IPS-18c (cell line): Measurements from ENCODE around the gene SZRD1.
A peak's percentile ranks its signal among the peaks of the same experiment; 100 is the strongest.

ENCODE experiments used
- H3K4me3 ChIP-seq: 2 replicates; pipeline ENCODE4 v1.7.0; 2013; ENCODE audit warnings: low read depth, mild to moderate bottlenecking, low read length, moderate library complexity; ENCODE audit not compliant: insufficient read depth
- H3K9me3 ChIP-seq: one replicate; pipeline ENCODE4 v1.6.1; 2013; ENCODE audit warnings: mild to moderate bottlenecking, low read length, moderate library complexity; ENCODE audit not compliant: control insufficient read depth, insufficient read depth

The SZRD1 gene

DNA sequence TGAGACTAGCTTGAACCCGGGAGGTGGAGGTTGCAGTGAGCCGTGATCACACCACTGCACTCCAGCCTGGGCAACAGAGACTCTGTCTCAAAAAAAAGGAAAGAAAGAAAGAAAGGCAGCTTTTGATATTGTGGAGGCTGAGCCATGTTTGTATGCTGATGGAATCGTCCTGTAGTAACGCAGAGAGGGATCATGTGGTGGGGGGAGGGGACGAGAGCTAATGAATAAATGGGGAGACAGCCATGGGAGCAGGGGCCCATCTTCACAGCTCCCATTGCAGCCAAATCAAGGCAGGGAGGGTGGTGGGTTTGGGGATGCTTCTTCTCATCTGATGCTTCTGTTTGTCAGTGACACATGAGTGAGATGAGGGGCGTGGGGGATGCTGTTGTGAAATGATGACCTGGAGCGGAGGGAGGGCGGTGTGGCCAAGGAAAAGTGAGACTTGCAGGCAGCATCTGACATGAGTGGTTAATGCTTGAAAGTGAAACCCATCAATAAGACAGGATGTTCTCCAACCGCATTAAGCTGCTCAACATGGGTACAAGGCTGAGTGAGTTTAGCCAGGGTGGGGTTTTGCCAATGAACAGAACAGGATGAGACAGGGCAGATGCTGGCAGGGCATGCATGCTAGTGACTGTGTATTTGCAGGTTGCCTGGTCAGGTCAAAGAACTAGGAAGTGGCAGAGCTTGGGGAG is 53.5 kb downstream of the SZRD1 start:
- H3K4me3 ChIP-seq, result no peak overlapping the region
- no peaks in the 10 kb centered on the region for H3K9me3 ChIP-seq

DNA sequence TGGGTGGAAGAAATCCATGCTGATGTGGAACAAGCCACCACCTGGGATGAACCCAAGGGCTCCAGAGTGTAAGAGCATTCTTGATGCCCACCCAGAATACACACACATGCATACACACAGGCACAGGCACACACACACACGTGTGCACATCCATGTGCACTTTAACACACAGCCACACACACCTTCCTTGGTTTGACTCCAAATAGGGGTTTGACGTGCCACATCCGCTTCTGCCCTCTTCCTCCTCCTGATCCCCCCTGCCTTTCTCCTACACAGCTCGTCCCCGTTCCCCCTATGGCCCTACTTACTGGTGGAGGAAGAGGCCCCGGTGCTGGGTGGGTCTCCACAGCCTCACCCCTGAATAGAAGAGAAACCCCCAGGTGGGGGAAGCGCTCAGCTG is 54.2 kb downstream of the SZRD1 start:
- Histone ChIP-seq H3K4me3 (no peak overlapping the region), H3K9me3 (no peaks in the 10 kb centered on the region)

DNA sequence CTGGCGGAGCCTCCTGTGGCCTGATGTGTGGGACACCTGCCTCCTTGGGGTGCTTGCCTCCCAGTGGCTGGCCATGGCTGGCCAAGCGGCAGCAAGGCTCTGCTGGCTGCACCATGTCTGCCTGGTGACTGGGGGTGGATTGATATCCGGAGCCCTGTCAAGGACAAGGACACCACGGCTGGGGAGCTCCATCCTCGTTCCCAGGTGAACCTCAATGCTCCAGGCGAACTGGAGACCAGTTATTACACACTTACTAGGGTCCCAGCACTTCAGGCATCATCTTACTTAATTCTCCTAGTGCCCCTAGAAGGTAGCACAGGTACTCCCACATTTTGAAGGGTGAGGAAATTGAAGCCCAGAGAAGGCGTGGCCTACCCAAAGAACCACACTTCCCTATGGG is 55.0 kb downstream of the SZRD1 start:
- Histone ChIP-seq H3K4me3 (no peak overlapping the region), H3K9me3 (no peaks in the 10 kb centered on the region)

DNA sequence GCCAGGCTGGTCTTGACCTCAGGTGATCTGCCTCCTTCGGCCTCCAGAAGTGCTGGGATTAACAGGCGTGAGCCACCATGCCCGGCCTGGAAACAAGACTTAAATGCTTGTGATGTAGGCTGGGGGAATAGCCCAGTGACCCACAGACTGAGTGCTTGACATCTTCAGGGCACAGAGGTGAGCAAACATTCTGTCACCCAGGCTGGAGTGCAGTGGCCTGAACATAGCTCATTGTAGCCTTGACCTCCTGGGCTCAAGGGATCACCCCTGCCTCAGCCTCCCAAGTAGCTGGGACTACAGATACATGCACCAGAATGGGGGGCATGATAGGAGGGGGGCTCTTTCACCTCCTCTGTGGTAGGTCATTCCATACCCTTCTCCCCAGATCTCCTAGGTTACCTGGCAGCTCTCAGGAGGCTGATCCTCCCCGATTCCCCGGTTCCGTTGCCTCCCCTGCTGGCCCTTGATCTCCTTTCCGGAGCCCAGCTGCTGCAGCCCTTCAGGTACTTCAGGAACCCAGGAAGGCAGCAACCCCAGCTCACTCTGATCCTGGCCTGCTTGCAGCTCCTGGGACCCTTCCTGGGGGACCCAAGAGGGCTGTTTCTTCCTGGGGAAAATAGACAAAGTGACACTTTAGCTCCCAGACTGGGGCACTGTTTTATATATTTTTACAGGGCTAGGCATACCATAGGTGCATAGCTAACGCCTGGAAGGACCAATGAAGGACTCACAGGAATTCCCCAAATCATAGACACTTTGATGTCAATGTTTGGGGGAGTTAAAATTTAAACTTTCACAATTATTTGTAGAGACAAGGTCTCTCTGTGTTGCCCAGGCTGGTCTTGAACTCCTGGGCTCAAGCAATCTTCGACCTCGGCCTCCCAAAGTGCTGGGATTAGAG is 58.3 kb downstream of the SZRD1 start:
- no peaks in the 10 kb centered on the region for H3K9me3 ChIP-seq

DNA sequence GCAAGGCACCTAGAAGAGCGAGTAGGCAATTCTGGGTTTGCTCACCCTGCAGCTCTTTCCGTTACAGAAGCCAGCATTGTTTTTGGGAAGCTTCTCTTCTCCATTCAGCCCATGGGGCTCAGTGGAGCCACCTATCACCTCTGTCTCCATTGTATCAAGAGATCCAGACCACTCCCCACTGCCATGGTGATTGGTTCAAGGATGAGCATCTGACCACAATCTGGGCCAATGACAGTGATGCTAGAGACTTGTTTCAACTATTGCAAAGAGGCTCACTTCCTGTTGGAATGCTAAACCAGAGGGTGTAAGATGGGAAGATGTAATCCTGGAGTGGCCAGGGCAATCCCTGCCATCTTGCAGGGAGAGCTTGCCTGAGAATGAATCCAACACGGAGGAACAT is 63.6 kb downstream of the SZRD1 start:
- no peaks in the 10 kb centered on the region for H3K9me3 ChIP-seq
- H3K4me3 ChIP-seq, result no peak overlapping the region

More for the DNA sequence above, 58.3 kb downstream of the SZRD1 start:
- H3K4me3 ChIP-seq, result no peak overlapping the region

DNA sequence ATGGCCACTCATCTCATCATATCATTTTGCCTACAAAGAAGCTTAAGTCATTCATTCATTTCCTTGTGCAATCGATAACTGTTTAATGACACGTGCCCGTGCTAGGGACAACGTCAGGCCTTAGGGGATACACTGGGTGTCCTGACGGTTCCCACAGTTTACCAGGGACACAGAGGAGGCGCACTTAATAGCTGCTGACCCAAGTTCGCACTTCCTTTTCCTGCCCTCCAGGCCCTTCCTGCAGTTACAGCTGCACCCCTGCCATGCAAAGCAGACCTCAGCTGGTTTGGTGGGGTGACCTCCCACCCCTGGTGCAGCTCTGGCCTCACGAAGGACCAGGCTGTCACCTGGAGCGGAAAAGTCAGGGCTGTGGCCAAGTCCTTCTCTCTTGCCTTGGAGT is 66.0 kb downstream of the SZRD1 start:
- Histone ChIP-seq H3K9me3 (no peaks in the 10 kb centered on the region), H3K4me3 (no peak overlapping the region)

DNA sequence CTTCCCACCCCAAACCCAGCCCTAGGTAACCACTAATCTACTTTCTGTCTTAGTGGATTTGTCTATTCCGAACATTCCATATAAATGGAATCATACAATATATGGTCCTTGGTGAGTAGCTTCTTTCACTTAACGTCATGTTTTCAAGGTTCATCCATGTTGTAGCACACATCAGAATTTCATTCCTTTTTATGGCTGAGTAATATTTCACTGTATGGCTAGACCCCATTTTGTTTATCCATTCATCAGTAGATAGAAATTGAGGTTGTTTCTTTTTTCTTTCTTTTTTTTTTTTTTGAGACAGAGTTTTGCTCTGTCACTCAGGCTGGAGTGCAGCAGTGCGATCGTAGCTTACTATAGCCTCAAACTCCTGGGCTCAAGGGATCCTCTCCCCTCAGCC is 67.0 kb downstream of the SZRD1 start:
- Histone ChIP-seq H3K9me3 (no peaks in the 10 kb centered on the region), H3K4me3 (no peak overlapping the region)

DNA sequence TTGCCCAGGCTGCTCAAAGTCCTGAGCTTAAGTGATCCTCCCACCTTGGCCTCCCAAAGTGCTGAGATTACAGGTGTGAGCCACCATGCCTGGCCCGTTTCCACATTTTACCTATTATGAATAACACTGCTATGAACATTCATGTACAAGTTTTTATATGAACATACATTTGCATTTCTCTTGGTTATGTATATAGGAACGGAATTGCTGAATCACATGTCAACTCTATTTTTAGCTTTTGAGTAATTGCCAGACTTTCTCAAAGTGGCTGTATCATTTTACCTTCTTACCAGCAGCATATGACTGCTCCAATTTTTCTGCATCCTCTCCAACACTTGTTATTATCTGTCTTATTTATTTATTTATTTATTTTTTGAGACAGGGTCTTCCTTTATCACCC is 67.5 kb downstream of the SZRD1 start:
- no peak overlapping the region for H3K4me3 ChIP-seq
- no peaks in the 10 kb centered on the region for H3K9me3 ChIP-seq

DNA sequence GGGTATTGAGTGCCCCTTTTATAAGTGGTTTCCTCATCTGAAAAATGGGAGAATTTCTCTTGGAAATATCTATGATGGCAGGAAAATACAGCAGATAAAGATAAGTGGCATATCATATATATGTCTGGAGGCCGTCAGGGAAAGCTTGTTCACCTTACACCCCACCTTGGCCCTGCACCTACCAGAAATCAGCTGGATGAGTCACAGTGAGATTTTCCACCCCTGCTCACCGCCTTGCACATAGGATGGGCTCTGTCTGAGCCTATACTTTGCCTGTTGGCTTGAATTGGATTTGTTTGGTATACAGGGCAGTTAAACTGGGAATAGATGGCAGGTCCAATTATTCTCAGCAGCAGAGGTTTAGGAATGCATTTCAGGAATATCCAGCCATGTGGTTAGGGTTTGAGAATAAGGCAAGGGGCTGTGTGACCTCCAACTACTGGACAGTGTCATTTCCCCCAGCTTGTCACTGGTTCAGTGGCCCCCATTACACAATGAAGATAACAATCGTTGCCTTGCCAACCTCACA is 70.0 kb downstream of the SZRD1 start, which contains the start of gene SPATA21:
TSS of gene SPATA21 (minus strand) at position 479 of the 529 bp plus-strand sequence. CDS start 6,053 bp downstream, outside the sequence.
- Histone ChIP-seq H3K4me3 (no peak within 1 kb of the TSS), H3K9me3 (no peaks in the 10 kb centered on the region)

DNA sequence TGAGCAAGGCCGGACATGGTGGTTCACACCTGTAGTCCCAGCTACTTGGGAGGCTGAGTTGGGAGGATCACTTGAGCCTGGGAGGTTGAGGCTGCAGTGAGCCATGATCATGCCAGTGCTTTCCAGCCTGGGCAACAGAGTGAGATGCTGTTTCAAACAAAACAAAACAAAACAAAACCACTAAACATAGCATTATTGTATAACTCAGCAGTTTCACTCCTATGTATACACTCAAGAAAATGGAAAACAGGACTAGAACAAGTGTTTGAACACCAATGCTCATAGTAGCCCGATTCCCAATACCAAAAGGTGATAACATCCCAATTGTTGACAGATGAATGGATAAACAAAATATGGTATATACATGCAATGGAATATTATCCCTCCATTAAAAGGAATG is 71.5 kb downstream of the SZRD1 start:
- H3K9me3 ChIP-seq, result no peaks in the 10 kb centered on the region
- H3K4me3 ChIP-seq, result no peak overlapping the region

DNA sequence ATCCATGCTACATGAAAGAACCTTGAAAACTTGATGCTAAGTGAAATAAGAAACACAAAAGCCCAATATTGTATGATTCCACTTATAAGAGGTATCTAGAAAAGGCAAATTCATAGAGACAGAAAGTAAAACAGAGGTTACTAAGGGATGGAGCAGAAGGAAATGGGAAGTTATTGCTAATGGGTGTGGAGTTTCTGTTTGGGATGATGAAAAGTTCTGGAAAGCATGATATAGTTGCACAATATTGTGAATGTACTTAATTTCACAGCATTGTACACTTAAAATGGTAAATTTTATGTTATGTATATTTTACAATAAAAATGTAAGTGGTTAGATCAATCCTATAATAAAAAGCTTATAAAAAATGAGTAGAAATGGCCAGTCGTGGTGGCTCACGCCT is 71.9 kb downstream of the SZRD1 start:
- Histone ChIP-seq H3K4me3 (no peak overlapping the region), H3K9me3 (no peaks in the 10 kb centered on the region)

DNA sequence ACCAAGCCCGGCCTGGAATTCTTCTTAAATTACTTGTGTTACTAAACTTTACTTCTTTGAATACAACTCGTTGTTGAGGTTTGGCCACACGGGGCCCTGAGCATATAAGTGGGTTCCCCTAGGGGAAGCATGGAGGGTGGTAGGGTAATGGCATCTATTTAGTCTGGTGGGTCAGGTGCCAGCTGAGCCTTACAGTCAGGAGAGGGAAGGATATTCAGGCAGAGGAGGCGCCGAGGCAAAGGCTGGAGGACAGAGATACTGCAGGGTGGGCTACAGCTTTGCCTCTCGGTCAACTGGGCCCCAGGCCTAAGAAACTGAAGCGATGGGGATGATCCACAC is 73.1 kb downstream of the SZRD1 start:
- H3K4me3 ChIP-seq, result peak overlapping the region; percentile 98; the same call in 1 of the 2 replicates
- no peaks in the 10 kb centered on the region for H3K9me3 ChIP-seq

DNA sequence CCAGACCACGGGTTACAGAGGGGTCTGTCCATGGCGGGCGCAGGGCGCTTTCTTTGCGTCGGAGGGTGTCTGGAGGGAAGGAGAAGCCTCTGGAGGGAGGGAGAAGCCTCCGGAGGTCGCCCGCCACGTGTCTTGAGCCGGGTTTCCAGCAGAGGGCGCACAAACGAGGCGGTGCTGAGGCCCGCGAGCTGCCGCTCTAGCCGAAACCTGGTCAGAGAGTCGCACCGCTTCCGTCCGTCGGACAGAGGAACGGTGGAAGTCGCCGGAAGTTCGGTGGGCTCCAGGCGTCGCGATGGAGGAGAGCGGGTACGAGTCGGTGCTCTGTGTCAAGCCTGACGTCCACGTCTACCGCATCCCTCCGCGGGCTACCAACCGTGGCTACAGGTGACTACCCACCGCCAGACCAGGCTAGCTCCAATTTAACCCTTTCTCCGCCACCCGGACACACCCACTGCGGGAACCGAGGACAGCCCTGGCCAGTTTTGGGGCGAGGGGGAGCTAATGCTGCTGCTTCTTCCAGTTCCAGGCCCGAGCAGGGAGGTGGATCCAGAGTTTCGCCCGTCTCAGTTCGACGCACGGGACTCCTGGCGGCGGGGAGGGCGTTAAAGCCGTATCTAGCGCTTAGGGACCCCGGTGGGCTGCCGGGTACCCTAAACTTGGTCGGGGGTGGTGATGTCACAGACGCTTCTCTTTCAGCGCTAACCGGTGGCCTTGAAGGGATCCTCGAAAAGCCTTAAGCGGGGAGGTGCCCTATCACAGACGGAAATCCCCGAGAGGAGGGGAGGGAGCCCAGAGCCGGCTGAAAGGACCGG is 73.6 kb downstream of the SZRD1 start, which contains the start of gene NECAP2:
TSS of gene NECAP2 (plus strand) at position 255 of the 812 bp plus-strand sequence. CDS start at position 293, 38 bp downstream.
- no peaks in the 10 kb centered on the region for H3K9me3 ChIP-seq
- H3K4me3 ChIP-seq, result peak within 1 kb of the TSS; percentile 98

DNA sequence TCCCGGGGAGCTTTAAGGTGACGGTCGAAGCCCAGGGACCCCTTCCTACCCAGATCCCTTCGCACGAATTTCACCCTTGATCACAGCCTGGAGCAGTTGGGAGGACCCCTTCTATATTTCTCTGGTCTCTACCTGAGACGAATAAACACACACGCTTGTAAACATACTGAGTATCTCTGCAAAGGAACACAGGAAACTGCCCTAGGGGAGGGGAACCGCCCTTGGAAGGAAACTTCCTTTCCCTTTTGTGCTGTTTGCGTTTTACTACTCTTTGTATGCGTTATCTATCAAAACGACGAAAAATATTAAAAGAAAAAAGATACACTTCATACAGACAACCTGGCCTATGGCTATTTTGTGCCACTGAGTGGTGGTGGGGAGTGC is 74.2 kb downstream of the SZRD1 start:
- H3K9me3 ChIP-seq, result no peaks in the 10 kb centered on the region
- H3K4me3 ChIP-seq, result peak overlapping the region; percentile 98

DNA sequence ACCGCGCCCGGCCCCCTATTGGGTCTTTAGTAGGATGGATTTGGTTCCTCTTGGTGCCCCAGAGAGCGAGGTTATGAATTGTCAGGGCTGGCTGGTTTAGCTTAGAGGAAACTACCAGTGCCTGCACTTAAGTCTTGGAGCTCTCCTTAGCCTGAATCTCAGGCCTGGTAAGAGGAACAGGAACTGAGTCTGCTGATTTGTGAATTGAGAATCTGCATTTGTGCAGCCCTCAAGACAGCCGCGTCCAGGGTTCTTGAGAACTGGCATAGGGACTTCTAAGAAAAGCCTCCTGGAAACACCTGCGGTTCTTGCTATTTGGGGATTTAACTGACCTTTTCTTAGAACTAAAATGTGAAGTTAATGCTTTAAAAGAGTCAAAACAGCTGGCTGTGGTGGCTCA is 75.2 kb downstream of the SZRD1 start:
- H3K9me3 ChIP-seq, result no peaks in the 10 kb centered on the region
- H3K4me3 ChIP-seq, result no peak overlapping the region

DNA sequence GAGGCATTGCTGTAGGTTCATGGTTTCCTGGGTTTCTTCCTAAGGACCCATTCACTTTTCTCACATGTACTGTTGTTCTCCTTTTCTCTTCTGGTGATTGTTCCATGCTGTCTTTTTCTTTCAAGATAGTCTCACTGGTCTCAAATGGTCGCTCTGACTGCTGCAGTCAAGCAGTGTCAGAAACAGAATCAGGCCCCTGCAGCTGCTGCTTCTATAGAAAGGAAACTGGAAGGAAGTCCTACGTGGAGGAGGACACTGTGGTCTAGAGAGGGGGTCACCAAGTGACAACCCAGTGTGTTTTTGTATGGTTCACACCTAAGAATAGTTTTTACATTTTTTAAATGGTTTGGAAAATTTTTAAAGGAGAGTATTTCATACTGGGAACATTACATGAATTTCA is 75.9 kb downstream of the SZRD1 start:
- Histone ChIP-seq H3K9me3 (no peaks in the 10 kb centered on the region), H3K4me3 (no peak overlapping the region)

DNA sequence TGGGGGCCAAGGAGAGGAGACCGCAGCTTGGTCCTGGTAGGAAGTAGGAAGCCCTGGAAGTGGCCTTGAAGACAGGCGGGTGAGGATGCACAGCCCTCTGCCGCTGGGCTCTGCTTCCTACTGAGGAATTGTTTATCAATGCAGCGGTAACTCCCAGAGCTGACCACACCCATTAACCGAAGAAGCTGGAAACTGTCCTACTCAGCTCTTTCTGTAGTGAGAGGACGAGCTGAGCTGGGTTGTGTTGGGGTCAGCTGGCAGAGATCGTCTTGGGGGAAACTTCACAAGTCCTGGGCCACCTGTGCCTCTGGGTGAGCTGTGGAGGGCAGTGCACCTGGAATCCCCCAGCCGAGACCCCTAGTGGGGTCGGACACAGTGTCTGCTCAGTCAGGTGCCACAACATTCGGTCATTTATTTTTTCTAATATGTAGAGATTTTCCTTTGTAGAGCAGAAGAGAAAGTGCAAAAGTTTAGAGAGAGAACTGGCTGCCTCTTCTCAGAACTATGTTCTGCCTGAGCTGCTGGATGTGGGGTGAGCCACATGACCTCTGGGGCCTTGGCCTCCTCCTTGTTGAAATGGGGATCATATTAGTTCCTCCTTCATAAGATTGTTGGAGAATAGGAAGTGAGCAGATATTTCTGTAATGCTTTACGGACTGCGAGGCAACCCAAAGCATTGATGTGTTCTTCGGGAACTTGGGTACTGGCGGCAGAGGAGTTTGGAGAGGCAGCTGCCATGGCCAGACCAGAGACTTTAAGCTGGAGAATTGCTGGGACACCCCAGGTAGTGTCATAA is 77.1 kb downstream of the SZRD1 start:
- H3K9me3 ChIP-seq, result no peaks in the 10 kb centered on the region
- H3K4me3 ChIP-seq, result no peak overlapping the region
